ENCODE measurements around the gene DISC1. TPM values are rescaled to one million over a fixed set of nuclear protein-coding genes. Genes with fewer than 3 reads are reported as not detected.

The DISC1 gene
- total and polyA plus RNA-seq, 2 of the 13 experiments (the other 11 are each of a cell fraction or from before 2014, with no cell fraction given) = 4.2 to 4.6 TPM

DNA sequence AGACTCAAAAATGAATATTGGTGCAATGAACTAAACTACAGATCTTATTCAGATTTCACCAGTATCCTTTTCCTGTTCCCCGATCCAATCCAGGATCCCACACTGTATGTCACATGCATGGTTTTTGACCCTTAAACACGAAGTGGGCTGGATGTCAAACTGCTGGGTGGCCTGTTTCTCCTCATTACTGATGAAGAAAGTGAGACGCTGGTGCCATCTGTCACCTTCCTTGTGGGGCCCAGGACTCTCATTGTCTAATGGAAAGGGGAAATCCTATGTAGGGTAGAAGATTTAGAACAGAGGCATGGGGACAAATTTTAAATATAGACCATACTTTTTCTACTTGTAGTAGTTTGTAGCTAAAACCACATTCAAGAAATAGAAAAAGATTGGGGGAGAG is 56.2 kb downstream of the DISC1 start (continued):
- TF ChIP-seq HES4 (CRISPR knock-in tag; IDR thresholded peaks at IDR 0.05; ENCODE audit: borderline replicate concordance) (no peak), MAFF (IDR thresholded peaks at IDR 0.05; ENCODE audit: low read depth, low read length) (no peak), SSRP1 (CRISPR knock-in tag; IDR thresholded peaks at IDR 0.05) (no peak), ATF7 (IDR thresholded peaks at IDR 0.05) (no peak), ATF7 (CRISPR knock-in tag; IDR thresholded peaks at IDR 0.05) (no peak), ZNF17 (CRISPR knock-in tag; IDR thresholded peaks at IDR 0.05) (no peak), ZSCAN9 (CRISPR knock-in tag; IDR thresholded peaks at IDR 0.05; ENCODE audit: borderline replicate concordance) (no peak), ZNF101 (CRISPR knock-in tag; IDR thresholded peaks at IDR 0.05; ENCODE audit: borderline replicate concordance, low read depth) (no peak), NR2F1 (CRISPR knock-in tag; IDR thresholded peaks at IDR 0.05) (no peak)

DNA sequence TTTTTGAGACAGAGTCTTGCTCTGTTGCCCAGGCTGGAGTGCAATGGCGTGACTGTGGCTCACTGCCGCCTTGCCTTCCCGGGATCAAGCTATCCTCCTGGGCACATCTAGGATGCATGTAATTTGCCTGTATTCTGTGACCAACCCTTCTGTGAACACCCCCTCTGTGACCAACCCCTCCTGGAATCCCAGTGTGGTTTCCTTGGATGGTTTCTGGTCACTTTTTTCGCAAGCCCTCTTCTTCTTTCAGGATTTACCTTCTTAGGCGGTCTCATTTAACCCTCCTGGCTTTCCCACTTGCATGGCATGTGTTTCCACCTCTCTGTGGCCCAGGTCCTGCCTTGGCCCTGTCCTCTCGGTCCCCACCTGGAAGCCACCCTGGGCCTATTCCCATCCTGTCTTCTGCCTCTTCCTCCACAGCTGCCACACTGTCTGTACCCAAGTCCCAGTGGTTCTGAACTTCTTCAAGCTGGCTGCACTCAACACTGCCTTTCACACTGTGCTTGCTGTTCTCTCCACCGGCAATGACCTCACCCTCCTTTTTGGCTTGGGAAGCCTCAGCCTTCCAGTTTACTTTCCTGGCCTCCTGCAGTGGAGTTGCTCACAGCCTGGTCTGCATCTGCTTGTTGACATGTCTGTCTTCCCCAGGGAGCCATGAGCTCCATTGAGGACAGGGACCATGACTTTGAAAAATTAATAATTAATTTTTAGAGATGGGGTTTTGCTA is 57.0 kb downstream of the DISC1 start:
- no peak overlapping the region for H3K27ac ChIP-seq (ENCODE audit: extremely low read length, insufficient read depth, low read length)
- H3K4me1 ChIP-seq (ENCODE audit: insufficient read depth, low read length) = peaks cover 29% of the 10 kb centered on the region
- no peaks in the 10 kb centered on the region for H3K79me2 ChIP-seq (ENCODE audit: insufficient read depth, low read length)
- H4K20me1 ChIP-seq (ENCODE audit: insufficient read depth, low read length) = no peaks in the 10 kb centered on the region
- H3K9ac ChIP-seq (ENCODE audit: insufficient read depth, low read depth, low read length) = no peak overlapping the region
- TF ChIP-seq TBX2 (CRISPR knock-in tag; IDR thresholded peaks at IDR 0.05; ENCODE audit: borderline replicate concordance) (no peak), ZNF121 (CRISPR knock-in tag; IDR thresholded peaks at IDR 0.05) (0 out of 2 replicates have a peak, but pooled peaks have one; percentile 23), JUNB (CRISPR knock-in tag; IDR thresholded peaks at IDR 0.05; ENCODE audit: borderline replicate concordance) (no peak), SALL1 (CRISPR knock-in tag; IDR thresholded peaks at IDR 0.05) (no peak), SRY (CRISPR knock-in tag; IDR thresholded peaks at IDR 0.05) (no peak), FIP1L1 (IDR thresholded peaks at IDR 0.05; ENCODE audit: borderline replicate concordance, insufficient read depth, low read depth, low read length) (no peak)
- TF ChIP-seq, protein P1, sequence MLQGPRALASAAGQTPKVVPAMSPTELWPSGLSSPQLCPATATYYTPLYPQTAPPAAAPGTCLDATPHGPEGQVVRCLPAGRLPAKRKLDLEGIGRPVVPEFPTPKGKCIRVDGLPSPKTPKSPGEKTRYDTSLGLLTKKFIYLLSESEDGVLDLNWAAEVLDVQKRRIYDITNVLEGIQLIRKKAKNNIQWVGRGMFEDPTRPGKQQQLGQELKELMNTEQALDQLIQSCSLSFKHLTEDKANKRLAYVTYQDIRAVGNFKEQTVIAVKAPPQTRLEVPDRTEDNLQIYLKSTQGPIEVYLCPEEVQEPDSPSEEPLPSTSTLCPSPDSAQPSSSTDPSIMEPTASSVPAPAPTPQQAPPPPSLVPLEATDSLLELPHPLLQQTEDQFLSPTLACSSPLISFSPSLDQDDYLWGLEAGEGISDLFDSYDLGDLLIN (CRISPR knock-in tag; IDR thresholded peaks at IDR 0.05; ENCODE audit: borderline replicate concordance) = no peak
- POLR2A ChIA-PET = no interaction called here
- no peaks in the 10 kb centered on the region for H3K27me3 ChIP-seq (ENCODE audit: control insufficient read depth in 1 of 2, insufficient read depth in 2 of 2, low read length in 2 of 2)
- H3K36me3 ChIP-seq (replicated peaks in 1 of 2; ENCODE audit: control insufficient read depth in 1 of 2, insufficient read depth in 2 of 2, low read length in 2 of 2) = no peaks in the 10 kb centered on the region
- no peak overlapping the region for H3K4me2 ChIP-seq (ENCODE audit: low read depth, low read length)
- WGBS (ENCODE audit: low lambda C conversion rate) = 87% methylated on average over 7 of the region's 7 CpGs
- intact Hi-C loops (cut with micrococcal nuclease; ENCODE audit: unreplicated experiment) (no loop called here), in situ Hi-C loops (cut with HindIII; ENCODE audit: extremely low pct_ligation_motif_present, low pct_unique_long_range_greater_than_20kb) (no loop called here)
- FAIRE-seq (no peak), ATAC-seq (no peak; the same call in 1 of the 3 replicates), DNase-seq (ENCODE audit: low spot score) (no peak)
- CTCF ChIA-PET (ENCODE audit: low intra/inter-chr PET ratio, low total read pairs) = no interaction called here
- no peak overlapping the region for H2AFZ ChIP-seq (ENCODE audit: low read length)
- BruUV-seq (replicated peaks) = no TSS peak
- H3K9me3 ChIP-seq (ENCODE audit: low read length) = peaks cover 9% of the 10 kb centered on the region
- H3K4me3 ChIP-seq (replicated peaks in 1 of 3; ENCODE audit: insufficient read depth in 1 of 3, low read depth in 2 of 3, low read length in 3 of 3) = no peak overlapping the region
